NCI-H2029 (cell line): ENCODE measurements around the gene AHCY.
"Not testable (repeated sequence)": the region's sequence is repeated elsewhere in the genome, so short reads cannot be mapped to it uniquely, and the experiment has no call there.

ENCODE experiments used
- DNase-seq: peaks from one replicate; lab custom pipeline; 2025; lab: John Stamatoyannopoulos, UW

The AHCY gene

GRCh38 chr20:34322267-34323105 lies 19.3 kb upstream of the AHCY start:
- no peak for DNase-seq

- no peak for DNase-seq
These were observed 17.7 kb upstream of the AHCY start for GRCh38 chr20:34320861-34321260.

DNA sequence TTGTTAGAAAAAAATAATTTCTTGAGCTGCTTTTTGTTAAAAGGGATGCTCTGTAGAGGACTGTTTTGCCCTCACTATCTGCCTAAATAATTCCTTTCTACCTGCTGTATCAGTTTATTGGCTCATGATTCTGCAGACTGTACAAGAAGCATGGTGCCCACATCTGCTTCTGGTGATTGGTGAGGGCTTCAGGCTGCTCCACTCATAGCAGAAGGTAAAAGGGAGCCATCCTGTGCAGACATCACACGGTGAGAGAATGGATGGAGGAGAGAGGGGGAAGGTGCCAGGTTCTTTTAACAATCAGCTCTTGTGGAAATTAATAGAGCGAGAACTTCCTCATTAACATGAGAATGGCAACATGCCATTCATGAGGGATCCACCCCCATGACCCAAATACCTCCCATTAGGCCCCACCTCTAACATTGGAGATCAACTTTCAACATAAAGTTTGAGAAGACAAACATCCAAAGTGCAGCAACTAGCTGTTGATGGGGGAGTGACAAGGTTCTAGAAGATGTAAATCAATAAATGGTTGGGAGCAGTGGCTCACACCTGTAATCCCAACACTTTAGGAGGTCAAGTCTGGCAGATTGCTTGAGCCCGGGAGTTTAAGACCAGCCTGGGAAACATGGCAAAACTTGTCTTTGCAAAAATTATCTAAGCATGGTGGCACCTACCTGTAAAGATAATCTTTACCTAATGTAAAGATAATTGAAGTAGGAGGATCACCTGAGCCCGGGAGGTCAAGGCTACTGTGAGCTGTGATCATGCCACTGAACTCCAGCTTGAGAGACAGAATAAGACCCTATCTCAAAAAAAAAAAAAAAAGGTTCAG lies 15.7 kb upstream of the AHCY start:
- DNase-seq, result no peak

GRCh38 chr20:34316196-34316814 lies 13.2 kb upstream of the AHCY start:
- no peak for DNase-seq

GRCh38 chr20:34315236-34315635 lies 12.1 kb upstream of the AHCY start:
- no peak for DNase-seq

DNA sequence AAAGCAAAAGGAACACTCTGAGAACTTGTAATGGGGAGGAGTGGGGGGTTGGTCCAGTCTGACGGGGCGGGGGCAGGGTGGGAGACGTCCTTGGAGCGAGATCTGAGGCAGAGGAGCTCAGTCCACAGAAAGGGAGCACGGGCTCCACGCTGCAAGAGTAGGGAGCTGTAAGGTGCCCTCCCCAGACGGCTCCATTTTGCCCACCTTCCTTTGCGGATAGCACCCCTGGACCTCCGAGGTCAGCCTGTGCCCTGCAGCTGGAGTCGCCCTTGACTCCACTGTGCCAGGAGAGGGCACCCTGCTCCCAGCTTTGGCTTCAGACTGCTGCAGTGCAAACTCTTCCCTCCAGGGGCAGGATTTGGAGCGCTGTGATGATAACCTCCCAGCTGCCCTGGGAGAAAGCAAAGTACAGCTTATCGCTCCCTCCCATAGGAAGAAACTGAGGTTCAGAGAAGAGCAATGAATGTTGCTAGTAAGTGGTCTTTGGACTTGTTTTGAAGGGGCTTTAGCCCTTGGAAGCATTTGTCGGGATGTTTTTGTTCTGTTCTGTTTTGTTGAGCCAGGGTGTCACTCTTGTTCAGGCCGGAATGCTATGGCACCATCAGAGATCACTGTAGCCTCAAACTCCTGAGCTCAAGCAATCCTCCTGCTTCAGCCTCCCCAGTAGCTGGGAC lies 9.5 kb upstream of the AHCY start:
- DNase-seq, result peak; percentile 85

DNA sequence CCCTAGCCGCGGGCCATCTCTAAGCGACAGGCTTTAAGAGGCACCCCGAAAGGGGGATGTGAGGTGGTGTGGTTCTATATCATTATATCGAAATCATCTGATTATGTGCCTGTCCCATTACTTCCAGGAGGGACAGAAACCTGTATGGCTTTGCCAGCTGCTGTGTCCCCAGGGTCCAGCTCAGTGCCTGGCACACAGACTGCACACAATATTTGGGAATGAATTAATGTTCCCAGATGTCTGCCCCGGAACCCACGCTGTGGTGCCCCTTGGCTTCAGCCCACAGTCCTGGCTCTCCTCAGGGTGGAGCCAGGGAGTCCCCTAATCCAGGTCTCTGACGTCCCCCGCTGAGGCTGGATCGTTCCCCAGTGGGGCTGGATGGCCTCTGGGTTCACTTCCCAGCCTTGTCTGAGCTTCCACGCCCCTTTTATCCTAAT lies 8.9 kb upstream of the AHCY start:
- DNase-seq, result no peak

DNA sequence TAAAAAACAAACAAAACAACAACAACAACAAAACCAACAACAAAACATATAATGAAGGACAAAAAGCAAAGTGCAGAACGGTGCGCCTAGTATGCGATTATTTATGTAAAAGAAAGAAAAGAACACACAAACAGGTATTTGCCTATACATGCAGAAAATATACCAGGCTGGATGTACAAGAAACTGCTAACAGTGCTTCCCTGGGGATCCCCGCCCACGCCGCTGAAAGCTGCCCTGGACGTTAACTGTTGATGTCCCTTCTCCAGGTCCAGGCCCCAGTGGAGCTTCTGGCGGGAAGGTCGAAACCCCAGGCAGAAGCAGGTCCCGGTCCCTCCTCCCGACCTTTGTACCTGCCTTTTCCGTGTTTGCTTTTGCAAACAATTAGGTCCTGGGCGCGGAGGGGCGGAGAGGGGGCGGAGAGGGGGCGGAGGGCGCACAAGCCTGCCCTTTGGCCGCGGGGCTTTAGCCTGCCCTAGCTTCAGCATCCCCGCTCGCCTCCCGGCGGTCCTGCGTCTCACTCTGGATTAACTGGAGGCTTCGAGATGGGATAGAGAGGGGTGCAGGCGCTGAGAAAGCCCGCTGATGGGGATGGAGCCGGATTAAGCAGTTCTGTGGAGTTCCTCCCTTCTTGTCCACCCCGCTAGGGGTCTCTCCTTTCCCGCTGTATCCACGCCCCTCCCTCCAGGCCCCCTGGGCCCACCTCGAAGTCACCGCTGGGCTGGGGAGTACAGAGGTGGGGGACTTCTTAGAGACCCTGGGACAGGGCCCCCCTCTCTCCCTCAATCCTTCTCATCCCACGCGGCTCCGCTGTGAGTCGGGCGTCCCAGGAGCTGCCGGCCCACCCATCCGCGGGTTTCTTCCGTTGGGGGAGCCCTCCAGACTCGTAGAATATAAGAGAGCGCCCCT lies 8.2 kb upstream of the AHCY start:
- no peak for DNase-seq

- no peak for DNase-seq
These were observed 7.4 kb upstream of the AHCY start for GRCh38 chr20:34310481-34311117.

DNA sequence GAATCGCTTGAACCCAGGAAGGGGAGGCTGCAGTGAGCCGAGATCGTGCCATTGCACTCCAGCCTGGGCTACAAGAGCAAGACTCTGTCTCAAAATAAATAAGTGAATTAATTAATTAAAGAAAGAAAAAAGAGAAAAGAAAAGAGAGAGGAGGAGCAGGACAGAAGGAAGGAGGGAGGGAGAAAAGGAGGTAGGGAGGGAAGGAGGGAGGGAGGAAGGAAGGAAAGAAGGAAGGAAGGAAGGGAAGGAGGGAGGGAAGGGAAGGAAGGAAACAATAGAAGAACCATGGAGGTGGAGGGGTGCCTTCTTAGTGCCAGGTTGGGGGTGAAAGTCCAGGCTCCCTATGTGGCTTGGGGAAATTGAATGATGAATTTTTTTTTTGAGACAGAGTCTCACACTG lies 6.5 kb upstream of the AHCY start:
- DNase-seq, result no peak

DNA sequence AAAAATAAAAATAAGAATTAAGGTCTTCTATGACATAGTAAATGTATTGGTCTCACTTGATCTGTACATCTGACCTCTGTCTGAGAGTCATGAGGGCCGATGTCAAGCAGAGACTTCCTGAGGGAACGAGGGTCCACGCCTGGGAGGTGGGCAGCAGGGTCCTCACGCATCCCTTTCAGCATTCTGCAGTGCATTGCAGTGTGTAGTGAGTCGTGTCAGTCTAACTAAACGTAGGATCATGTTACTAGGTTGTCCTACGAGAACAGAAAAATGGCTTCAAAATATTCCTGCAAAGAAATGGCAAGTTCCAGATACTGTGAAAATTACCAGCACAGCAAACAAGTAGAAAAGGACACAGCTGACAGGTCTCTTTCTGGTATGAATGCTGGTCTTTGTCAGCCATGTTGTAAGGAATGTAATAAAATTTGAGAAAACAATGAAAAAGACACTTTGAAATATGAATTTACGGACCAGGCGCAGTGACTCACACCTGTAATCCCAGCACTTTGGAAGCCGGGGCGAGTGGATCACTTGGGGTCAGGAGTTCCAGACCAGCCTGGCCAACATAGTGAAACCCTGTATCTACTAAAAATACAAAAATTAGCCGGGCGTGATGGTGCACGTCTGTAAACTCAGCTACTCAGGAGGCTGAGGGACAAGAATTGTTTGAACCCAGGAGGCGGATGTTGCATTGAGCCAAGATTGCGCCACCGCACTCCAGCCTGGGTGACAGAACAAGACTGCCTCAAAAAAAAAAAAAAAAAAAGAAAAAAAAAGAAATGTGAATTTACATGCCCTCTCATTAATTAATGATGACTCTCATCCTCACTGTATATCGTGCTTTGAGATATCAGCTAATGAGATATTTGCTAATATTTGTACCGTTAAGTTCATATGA lies 2.4 kb upstream of the AHCY start:
- DNase-seq, result no peak

- no peak for DNase-seq
These were observed 838 bp downstream of the AHCY start for GRCh38 chr20:34302312-34302722.

- no peak for DNase-seq
These were observed 1.4 kb downstream of the AHCY start for GRCh38 chr20:34301587-34302311.

GRCh38 chr20:34300809-34301586 lies 2.2 kb downstream of the AHCY start:
- no peak for DNase-seq

DNA sequence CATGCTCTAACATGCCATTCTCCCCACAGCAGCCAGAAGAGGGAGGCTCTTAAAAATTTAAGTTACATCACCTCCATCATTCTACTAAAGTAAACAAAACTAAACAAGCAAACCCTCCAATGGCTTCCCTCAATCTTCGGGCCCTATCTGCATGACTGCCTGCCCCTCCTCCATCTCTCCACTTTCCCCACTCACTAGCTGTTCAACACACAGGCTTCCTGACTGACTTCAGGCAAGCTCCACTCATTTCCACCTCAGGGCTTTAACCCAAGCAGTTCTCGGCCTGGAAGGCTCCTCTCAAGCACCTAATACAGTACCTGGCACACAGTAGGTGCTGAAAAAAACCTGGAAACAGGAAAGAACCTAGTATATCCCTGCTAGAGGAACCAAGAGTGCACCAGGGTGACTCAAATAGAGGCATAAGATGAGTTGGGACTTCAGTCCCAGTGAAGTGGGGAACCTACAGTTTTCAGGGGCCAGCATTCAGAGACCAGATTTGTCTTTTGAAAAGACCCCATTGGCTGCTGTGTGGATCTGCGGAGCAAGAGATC lies 2.8 kb downstream of the AHCY start:
- DNase-seq, result peak; percentile 68

GRCh38 chr20:34299556-34300255 lies 3.4 kb downstream of the AHCY start:
- no peak for DNase-seq

GRCh38 chr20:34298294-34298784 lies 4.8 kb downstream of the AHCY start:
- not testable (repeated sequence) for DNase-seq
